GM12864 (cell line): ENCODE results near the gene LHPP.
A peak's percentile ranks its signal among the peaks of the same experiment; 100 is the strongest.

Experiments
- DNase-seq: peaks from one replicate; pipeline ENCODE4 v3.0.0-alpha.2; 2011; ENCODE audit warnings: low read depth
- H3K4me3 ChIP-seq: 2 replicates; pipeline ENCODE4 v1.5.1; 2011; ENCODE audit warnings: mild to moderate bottlenecking, low read depth, low read length, control low read depth
- CTCF ChIP-seq: IDR thresholded peaks from 2 replicates; pipeline ENCODE4 v1.5.1; 2011; ENCODE audit warnings: low read depth, mild to moderate bottlenecking, moderate library complexity, low read length, control low read depth, inconsistent platforms; ENCODE audit errors: missing control alignments

LHPP gene

GRCh38 chr10:124616040-124616835 lies 154.6 kb downstream of the LHPP start:
- TF ChIP-seq CTCF, result no peak
- no peak for DNase-seq
- H3K4me3 ChIP-seq, result no peak overlapping the region

GRCh38 chr10:124616836-124617130 lies 155.2 kb downstream of the LHPP start:
- DNase-seq, result no peak
- TF ChIP-seq CTCF, result no peak
- H3K4me3 ChIP-seq, result no peak overlapping the region

GRCh38 chr10:124618470-124619073 lies 156.9 kb downstream of the LHPP start:
- H3K4me3 ChIP-seq, result no peak overlapping the region
- no peak for TF ChIP-seq CTCF
- no peak for DNase-seq

- no peak overlapping the region; the same call in 1 of the 2 replicates for H3K4me3 ChIP-seq
- DNase-seq, result no peak
- TF ChIP-seq CTCF, result no peak
Measured at GRCh38 chr10:124619195-124619594, 157.6 kb downstream of the LHPP start.

- TF ChIP-seq CTCF, result no peak
- DNase-seq, result no peak
- peak overlapping the region; percentile 33 for H3K4me3 ChIP-seq
Measured at GRCh38 chr10:124619802-124620490, 158.3 kb downstream of the LHPP start.

GRCh38 chr10:124621637-124622036 lies 160.0 kb downstream of the LHPP start:
- no peak for DNase-seq
- H3K4me3 ChIP-seq, result no peak overlapping the region
- no peak for TF ChIP-seq CTCF
